Liver (tissue), 9 donors: ENCODE measurements around the gene PGAM2. TPM values are rescaled to one million over a fixed set of nuclear protein-coding genes. Genes with fewer than 3 reads are reported as not detected.

Source experiments
- DNase-seq: peaks from one replicate; pipeline ENCODE4 v3.0.0-alpha.2; 2017; ENCODE audit warnings: low spot score
- H3K27ac ChIP-seq, 2 donors: one replicate each; pipeline ENCODE4 v1.7.0; 2013; ENCODE audit warnings: inconsistent platforms in 2 of 2, low read length in 2 of 2, control low read depth in 1 of 2, low read depth in 1 of 2, mild to moderate bottlenecking in 1 of 2
- H3K27me3 ChIP-seq, 4 donors: one replicate each; pipeline versions ENCODE4 v1.6.1 to v1.7.0; 2013; ENCODE audit warnings: low read length in 3 of 4, inconsistent platforms in 1 of 4, mild to moderate bottlenecking in 1 of 4, moderate library complexity in 1 of 4; ENCODE audit not compliant: control insufficient read depth in 4 of 4, insufficient read depth in 4 of 4
- H3K36me3 ChIP-seq, 4 donors: one replicate each; pipeline versions ENCODE4 v1.6.1 to v1.7.0; 2013; ENCODE audit warnings: low read length in 3 of 4, mild to moderate bottlenecking in 3 of 4, low read depth in 1 of 4, moderate library complexity in 1 of 4; ENCODE audit not compliant: control insufficient read depth in 4 of 4, insufficient read depth in 3 of 4
- H3K4me1 ChIP-seq, 4 donors: one replicate each; pipeline versions ENCODE4 v1.6.1 to v1.7.0; 2013; ENCODE audit warnings: low read length in 3 of 4, mild to moderate bottlenecking in 3 of 4, moderate library complexity in 1 of 4; ENCODE audit not compliant: control insufficient read depth in 4 of 4, insufficient read depth in 4 of 4
- H3K4me3 ChIP-seq, 3 donors: one replicate each; pipeline versions ENCODE4 v1.6.1 to v1.7.0; 2013; ENCODE audit warnings: low read length in 3 of 3, control low read depth in 1 of 3, low read depth in 1 of 3, mild to moderate bottlenecking in 1 of 3
- H3K9ac ChIP-seq, 2 donors: one replicate each; pipeline ENCODE4 v1.7.0; 2013; ENCODE audit warnings: low read length in 2 of 2, mild to moderate bottlenecking in 2 of 2, moderate library complexity in 2 of 2, control low read depth in 1 of 2, low read depth in 1 of 2
- H3K9me3 ChIP-seq, 4 donors: one replicate each; pipeline versions ENCODE4 v1.6.1 to v1.7.0; 2013; ENCODE audit warnings: low read length in 3 of 4; ENCODE audit not compliant: control insufficient read depth in 4 of 4
- EGR1 ChIP-seq, 2 donors: IDR thresholded peaks; 2 replicates each; pipeline ENCODE4 v1.6.1; 2016 to 2018; ENCODE audit warnings: antibody characterized with exemption in 2 of 2, low read depth in 2 of 2
- FOXA1 ChIP-seq: IDR thresholded peaks from 2 replicates; pipeline ENCODE4 v1.6.1; 2016; ENCODE audit warnings: antibody characterized with exemption
- FOXA2 ChIP-seq: IDR thresholded peaks from 2 replicates; pipeline ENCODE4 v1.6.1; 2016; ENCODE audit warnings: antibody characterized with exemption
- GABPA ChIP-seq, 2 donors: IDR thresholded peaks in 1 of 2; conservative IDR thresholded peaks in 1 of 2; 2 replicates each; pipeline ENCODE4 v1.6.1; 2016; ENCODE audit warnings: antibody characterized with exemption in 2 of 2, mild to moderate bottlenecking in 1 of 2, moderate library complexity in 1 of 2
- HNF4A ChIP-seq, 2 donors: conservative IDR thresholded peaks; 2 replicates each; pipeline ENCODE4 v1.6.1; 2016; ENCODE audit warnings: antibody characterized with exemption in 2 of 2, mild to moderate bottlenecking in 2 of 2
- HNF4G ChIP-seq: IDR thresholded peaks from 2 replicates; pipeline ENCODE4 v1.6.1; 2016; ENCODE audit warnings: antibody characterized with exemption
- JUND ChIP-seq, 2 donors: IDR thresholded peaks; 2 replicates each; pipeline ENCODE4 v1.6.1; 2016; ENCODE audit warnings: antibody characterized with exemption in 2 of 2
- NR2F2 ChIP-seq: IDR thresholded peaks from 2 replicates; pipeline ENCODE4 v1.6.1; 2016; ENCODE audit warnings: antibody characterized with exemption
- RAD21 ChIP-seq, 2 donors: IDR thresholded peaks; 2 replicates each; pipeline ENCODE4 v1.6.1; 2016; ENCODE audit warnings: antibody characterized with exemption in 2 of 2, mild to moderate bottlenecking in 2 of 2
- RXRA ChIP-seq, 2 donors: IDR thresholded peaks; 2 replicates each; pipeline ENCODE4 v1.6.1; 2017 to 2018; ENCODE audit warnings: antibody characterized with exemption in 2 of 2, mild to moderate bottlenecking in 1 of 2
- SP1 ChIP-seq: IDR thresholded peaks from 2 replicates; pipeline ENCODE4 v1.6.1; 2018; ENCODE audit warnings: antibody characterized with exemption, mild to moderate bottlenecking
- TAF1 ChIP-seq: conservative IDR thresholded peaks from 2 replicates; pipeline ENCODE4 v1.6.1; 2016; ENCODE audit warnings: antibody characterized with exemption, mild to moderate bottlenecking
- YY1 ChIP-seq: IDR thresholded peaks from 2 replicates; pipeline ENCODE4 v1.6.1; 2016; ENCODE audit warnings: antibody characterized with exemption, mild to moderate bottlenecking
- WGBS: extraction: QIAGEN DNeasy Blood & Tissue Kit; methylation state at CpG from one replicate; pipeline ENCODE4 v1.1.7; 2013; 5-methylcytosine and 5-hydroxymethylcytosine counted together
- polyA plus RNA-seq, 2 donors: library from polyadenylated mRNA; stranded (reverse) in 1 of 2; unstranded in 1 of 2; fragments of 200-250 nt in 1 of 2; fragments of >200 nt in 1 of 2; fragmentation: Nextera tagmentation in 1 of 2; extraction: Ambion mirVana in 1 of 2; gene quantifications; one replicate each; pipeline versions ENCODE4 v1.2.1 to v1.2.3, GENCODE V29; 2013 to 2015
- total RNA-seq, 2 donors: library from RNA; depleted of rRNA; stranded (reverse); fragments of >200 nt; gene quantifications; one replicate each; pipeline ENCODE4 v1.2.3, GENCODE V29; 2014
- TF ChIP-seq, protein P1 (sequence below): IDR thresholded peaks from 2 replicates; pipeline ENCODE4 v1.6.1; 2016; ENCODE audit warnings: antibody characterized with exemption
- TF ChIP-seq, protein P2 (sequence below): IDR thresholded peaks from 2 replicates; pipeline ENCODE4 v1.6.1; 2016; ENCODE audit warnings: antibody characterized with exemption
- TF ChIP-seq, protein P3 (sequence below): IDR thresholded peaks from 2 replicates; pipeline ENCODE4 v1.6.1; 2016; ENCODE audit warnings: antibody characterized with exemption, mild to moderate bottlenecking
- TF ChIP-seq, protein P4 (sequence below): IDR thresholded peaks from 2 replicates; pipeline ENCODE4 v1.6.1; 2016; ENCODE audit warnings: antibody characterized with exemption
- TF ChIP-seq, protein P5 (sequence below): fragments of 150-350 bp; IDR thresholded peaks from 2 replicates; pipeline ENCODE4 v1.5.1; 2017; ENCODE audit warnings: improper control_type of control experiment, low read depth, low read length; ENCODE audit not compliant: missing input control
- donor health status: healthy.
- donor health status: healthy.
- donor health status: healthy.
- donor health status: healthy.
- donor health status: healthy.

Gene PGAM2
- total and polyA plus RNA-seq, 4 donors: 0.13 to 2.3 (median 0.49) TPM

DNA sequence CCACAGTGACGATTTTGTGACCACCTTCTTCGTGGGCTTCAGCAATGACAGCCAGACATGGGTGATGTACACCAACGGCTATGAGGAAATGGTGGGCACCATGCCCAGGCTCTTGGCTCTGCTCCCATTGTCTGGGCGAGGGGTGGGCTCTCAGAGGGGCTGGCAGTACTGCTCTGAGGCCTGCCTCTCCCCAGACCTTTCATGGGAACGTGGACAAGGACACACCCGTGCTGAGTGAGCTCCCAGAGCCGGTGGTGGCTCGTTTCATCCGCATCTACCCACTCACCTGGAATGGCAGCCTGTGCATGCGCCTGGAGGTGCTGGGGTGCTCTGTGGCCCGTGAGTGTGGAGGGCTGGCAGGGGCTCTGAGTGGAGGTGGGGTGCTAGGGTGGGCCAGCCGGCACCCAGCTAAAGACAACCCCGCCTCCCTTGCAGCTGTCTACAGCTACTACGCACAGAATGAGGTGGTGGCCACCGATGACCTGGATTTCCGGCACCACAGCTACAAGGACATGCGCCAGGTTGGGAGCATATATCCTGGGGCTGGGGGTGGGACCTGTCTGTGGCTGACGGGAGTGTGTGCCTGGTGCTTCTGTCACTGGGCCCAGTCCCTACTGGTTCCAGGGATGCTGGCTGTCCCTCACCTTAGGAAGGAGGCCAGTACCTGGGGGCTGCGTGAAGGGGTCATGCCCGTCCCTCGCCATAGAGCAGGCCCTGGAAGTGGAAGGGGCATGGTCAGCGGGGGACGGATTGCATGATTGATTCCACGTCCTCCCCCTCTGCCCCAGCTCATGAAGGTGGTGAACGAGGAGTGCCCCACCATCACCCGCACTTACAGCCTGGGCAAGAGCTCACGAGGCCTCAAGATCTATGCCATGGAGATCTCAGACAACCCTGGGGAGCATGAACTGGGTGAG, 45.6 kb upstream of the PGAM2 start:
- 84% methylated on average over 27 of the region's 27 CpGs for WGBS
- Histone ChIP-seq H3K9me3 (no peaks in the 10 kb centered on the region), H3K9ac (no peak overlapping the region), H3K27ac (no peak overlapping the region), H3K27me3 (no peaks in the 10 kb centered on the region), H3K36me3 (peaks cover 3 to 15% (median 8%) of the 10 kb centered on the region in 4 donors), H3K4me1 (peaks cover 0 to 4% (median 2%) of the 10 kb centered on the region in 4 donors), H3K4me3 (no peak overlapping the region)
- no peak for TF ChIP-seq RXRA (IDR thresholded peaks at IDR 0.05)
- TF ChIP-seq, protein P1, sequence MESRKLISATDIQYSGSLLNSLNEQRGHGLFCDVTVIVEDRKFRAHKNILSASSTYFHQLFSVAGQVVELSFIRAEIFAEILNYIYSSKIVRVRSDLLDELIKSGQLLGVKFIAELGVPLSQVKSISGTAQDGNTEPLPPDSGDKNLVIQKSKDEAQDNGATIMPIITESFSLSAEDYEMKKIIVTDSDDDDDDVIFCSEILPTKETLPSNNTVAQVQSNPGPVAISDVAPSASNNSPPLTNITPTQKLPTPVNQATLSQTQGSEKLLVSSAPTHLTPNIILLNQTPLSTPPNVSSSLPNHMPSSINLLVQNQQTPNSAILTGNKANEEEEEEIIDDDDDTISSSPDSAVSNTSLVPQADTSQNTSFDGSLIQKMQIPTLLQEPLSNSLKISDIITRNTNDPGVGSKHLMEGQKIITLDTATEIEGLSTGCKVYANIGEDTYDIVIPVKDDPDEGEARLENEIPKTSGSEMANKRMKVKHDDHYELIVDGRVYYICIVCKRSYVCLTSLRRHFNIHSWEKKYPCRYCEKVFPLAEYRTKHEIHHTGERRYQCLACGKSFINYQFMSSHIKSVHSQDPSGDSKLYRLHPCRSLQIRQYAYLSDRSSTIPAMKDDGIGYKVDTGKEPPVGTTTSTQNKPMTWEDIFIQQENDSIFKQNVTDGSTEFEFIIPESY: no peak
- no peak for TF ChIP-seq FOXA1
- no peak for TF ChIP-seq JUND (IDR thresholded peaks at IDR 0.05)
- TF ChIP-seq HNF4G: no peak
- no peak for TF ChIP-seq YY1
- TF ChIP-seq RAD21 (IDR thresholded peaks at IDR 0.05): no peak
- no peak for TF ChIP-seq EGR1 (IDR thresholded peaks at IDR 0.05; ENCODE audit: low read depth in 2 of 2)
- no peak for TF ChIP-seq FOXA2
- TF ChIP-seq, protein P2, sequence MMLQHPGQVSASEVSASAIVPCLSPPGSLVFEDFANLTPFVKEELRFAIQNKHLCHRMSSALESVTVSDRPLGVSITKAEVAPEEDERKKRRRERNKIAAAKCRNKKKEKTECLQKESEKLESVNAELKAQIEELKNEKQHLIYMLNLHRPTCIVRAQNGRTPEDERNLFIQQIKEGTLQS: no peak
- TF ChIP-seq, protein P3, sequence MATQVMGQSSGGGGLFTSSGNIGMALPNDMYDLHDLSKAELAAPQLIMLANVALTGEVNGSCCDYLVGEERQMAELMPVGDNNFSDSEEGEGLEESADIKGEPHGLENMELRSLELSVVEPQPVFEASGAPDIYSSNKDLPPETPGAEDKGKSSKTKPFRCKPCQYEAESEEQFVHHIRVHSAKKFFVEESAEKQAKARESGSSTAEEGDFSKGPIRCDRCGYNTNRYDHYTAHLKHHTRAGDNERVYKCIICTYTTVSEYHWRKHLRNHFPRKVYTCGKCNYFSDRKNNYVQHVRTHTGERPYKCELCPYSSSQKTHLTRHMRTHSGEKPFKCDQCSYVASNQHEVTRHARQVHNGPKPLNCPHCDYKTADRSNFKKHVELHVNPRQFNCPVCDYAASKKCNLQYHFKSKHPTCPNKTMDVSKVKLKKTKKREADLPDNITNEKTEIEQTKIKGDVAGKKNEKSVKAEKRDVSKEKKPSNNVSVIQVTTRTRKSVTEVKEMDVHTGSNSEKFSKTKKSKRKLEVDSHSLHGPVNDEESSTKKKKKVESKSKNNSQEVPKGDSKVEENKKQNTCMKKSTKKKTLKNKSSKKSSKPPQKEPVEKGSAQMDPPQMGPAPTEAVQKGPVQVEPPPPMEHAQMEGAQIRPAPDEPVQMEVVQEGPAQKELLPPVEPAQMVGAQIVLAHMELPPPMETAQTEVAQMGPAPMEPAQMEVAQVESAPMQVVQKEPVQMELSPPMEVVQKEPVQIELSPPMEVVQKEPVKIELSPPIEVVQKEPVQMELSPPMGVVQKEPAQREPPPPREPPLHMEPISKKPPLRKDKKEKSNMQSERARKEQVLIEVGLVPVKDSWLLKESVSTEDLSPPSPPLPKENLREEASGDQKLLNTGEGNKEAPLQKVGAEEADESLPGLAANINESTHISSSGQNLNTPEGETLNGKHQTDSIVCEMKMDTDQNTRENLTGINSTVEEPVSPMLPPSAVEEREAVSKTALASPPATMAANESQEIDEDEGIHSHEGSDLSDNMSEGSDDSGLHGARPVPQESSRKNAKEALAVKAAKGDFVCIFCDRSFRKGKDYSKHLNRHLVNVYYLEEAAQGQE: no peak
- TF ChIP-seq, protein P4, sequence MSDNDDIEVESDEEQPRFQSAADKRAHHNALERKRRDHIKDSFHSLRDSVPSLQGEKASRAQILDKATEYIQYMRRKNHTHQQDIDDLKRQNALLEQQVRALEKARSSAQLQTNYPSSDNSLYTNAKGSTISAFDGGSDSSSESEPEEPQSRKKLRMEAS: no peak
- TF ChIP-seq SP1: no peak
- TF ChIP-seq TAF1: no peak
- TF ChIP-seq HNF4A (conservative IDR thresholded peaks at IDR 0.05): no peak
- TF ChIP-seq GABPA (IDR thresholded peaks at IDR 0.05 in 1 of 2, conservative IDR thresholded peaks at IDR 0.05 in 1 of 2): no peak
- TF ChIP-seq, protein P5, sequence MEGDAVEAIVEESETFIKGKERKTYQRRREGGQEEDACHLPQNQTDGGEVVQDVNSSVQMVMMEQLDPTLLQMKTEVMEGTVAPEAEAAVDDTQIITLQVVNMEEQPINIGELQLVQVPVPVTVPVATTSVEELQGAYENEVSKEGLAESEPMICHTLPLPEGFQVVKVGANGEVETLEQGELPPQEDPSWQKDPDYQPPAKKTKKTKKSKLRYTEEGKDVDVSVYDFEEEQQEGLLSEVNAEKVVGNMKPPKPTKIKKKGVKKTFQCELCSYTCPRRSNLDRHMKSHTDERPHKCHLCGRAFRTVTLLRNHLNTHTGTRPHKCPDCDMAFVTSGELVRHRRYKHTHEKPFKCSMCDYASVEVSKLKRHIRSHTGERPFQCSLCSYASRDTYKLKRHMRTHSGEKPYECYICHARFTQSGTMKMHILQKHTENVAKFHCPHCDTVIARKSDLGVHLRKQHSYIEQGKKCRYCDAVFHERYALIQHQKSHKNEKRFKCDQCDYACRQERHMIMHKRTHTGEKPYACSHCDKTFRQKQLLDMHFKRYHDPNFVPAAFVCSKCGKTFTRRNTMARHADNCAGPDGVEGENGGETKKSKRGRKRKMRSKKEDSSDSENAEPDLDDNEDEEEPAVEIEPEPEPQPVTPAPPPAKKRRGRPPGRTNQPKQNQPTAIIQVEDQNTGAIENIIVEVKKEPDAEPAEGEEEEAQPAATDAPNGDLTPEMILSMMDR: no peak
- no peak for TF ChIP-seq NR2F2
- DNase-seq: no peak
